Measurements from ENCODE around the gene ASB12. TPM values are rescaled to one million over a fixed set of nuclear protein-coding genes. Genes with fewer than 3 reads are reported as not detected.
A peak's percentile ranks its signal among the peaks of the same experiment; 100 is the strongest.

Gene ASB12
- total RNA-seq, 1 donor from 2014 or later = not detected

DNA sequence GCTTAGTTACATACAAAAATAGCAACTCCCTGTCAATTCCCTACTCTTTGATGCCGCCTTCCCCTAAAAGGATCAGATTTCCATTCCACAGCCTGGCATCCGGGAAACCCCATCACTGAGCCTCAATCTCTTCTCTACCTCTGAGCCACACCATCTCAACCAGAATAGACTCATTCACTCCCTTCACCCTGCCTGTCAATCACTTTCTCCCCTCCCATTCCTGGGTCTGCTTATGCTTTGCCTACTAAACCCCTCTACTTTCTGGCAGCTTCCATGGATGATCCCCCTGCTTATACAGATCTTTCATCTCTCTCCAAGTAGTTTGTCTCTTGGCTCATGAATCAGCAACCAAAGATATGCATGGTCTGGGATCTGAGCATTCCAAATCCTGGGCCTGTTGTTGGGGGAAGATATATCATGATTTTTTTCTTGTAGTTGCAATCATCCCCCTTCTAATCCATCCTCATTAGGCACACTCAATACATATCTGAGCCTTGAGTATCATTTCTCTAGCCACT lies 27.5 kb downstream of the ASB12 start:
- Histone ChIP-seq H3K4me1 (peaks cover 0 to 7% of the 10 kb centered on the region in 2 donors), H3K27ac (no peak overlapping the region), H3K36me3 (no peaks in the 10 kb centered on the region), H3K9me3 (no peaks in the 10 kb centered on the region), H3K4me3 (no peak overlapping the region), H3K27me3 (no peaks in the 10 kb centered on the region)
- TF ChIP-seq, protein P1, sequence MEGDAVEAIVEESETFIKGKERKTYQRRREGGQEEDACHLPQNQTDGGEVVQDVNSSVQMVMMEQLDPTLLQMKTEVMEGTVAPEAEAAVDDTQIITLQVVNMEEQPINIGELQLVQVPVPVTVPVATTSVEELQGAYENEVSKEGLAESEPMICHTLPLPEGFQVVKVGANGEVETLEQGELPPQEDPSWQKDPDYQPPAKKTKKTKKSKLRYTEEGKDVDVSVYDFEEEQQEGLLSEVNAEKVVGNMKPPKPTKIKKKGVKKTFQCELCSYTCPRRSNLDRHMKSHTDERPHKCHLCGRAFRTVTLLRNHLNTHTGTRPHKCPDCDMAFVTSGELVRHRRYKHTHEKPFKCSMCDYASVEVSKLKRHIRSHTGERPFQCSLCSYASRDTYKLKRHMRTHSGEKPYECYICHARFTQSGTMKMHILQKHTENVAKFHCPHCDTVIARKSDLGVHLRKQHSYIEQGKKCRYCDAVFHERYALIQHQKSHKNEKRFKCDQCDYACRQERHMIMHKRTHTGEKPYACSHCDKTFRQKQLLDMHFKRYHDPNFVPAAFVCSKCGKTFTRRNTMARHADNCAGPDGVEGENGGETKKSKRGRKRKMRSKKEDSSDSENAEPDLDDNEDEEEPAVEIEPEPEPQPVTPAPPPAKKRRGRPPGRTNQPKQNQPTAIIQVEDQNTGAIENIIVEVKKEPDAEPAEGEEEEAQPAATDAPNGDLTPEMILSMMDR (IDR thresholded peaks at IDR 0.05) = no peak
- DNase-seq (ENCODE audit: low spot score in 2 of 2) = no peak
- intact Hi-C loops (cut with DNase I) = loop anchor here (10.0 kb wide), 3 partner anchors 192 to 1332 kb away; partner anchors contain the start of genes LAS1L, MTMR8 and ZC3H12B

DNA sequence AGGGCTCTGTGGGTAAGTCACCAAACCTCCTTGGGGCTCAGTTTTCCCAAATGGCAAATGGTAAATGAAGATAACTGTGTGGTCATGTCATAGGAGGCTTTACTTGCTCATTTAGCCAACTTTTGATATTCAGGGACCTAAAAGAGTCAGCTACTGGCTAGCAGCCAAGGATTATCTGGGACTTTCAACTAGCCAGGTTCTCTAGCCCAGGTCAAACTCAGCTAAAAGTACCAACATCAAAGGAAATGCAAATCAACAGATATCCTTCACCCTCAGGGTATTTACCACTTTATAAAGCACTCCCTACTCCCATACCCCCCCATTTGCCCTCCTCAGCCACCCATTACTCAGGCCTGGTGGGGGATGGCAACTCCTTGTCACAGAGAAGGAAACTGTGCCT lies 32.4 kb downstream of the ASB12 start:
- Histone ChIP-seq H3K27ac (no peak overlapping the region), H3K27me3 (no peaks in the 10 kb centered on the region), H3K4me1 (no peaks in the 10 kb centered on the region), H3K9me3 (no peaks in the 10 kb centered on the region), H3K36me3 (no peaks in the 10 kb centered on the region), H3K4me3 (no peak overlapping the region)
- intact Hi-C loops (cut with DNase I) = no loop called here
- TF ChIP-seq, protein P1 (IDR thresholded peaks at IDR 0.05) = no peak
- DNase-seq (ENCODE audit: low spot score in 2 of 2) = no peak

DNA sequence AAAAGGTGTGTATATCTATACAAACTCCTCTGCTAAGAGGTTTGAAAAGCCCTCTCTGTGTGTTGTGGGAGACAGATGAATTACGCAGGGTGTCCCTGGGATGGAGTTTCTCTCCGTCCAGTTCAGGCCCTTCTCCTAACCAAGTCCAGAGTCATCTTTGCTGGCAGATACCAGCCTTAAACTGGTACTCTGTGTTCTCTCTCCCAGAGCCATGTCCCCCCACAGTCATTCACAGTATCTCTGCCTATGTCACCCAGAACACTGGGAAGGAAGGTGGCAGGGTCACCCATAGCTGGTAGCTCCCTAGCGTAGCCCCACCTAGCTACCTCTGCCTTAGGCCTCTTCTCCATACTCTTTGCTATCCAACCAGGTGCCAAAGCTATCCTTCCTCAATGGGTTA lies 33.8 kb downstream of the ASB12 start:
- Histone ChIP-seq H3K4me1 (no peaks in the 10 kb centered on the region), H3K27ac (no peak overlapping the region), H3K9me3 (no peaks in the 10 kb centered on the region), H3K27me3 (no peaks in the 10 kb centered on the region), H3K4me3 (no peak overlapping the region), H3K36me3 (peaks cover 0 to 8% of the 10 kb centered on the region in 2 donors)
- DNase-seq (ENCODE audit: low spot score in 2 of 2) = no peak
- intact Hi-C loops (cut with DNase I) = no loop called here
- TF ChIP-seq, protein P1 (IDR thresholded peaks at IDR 0.05) = no peak

DNA sequence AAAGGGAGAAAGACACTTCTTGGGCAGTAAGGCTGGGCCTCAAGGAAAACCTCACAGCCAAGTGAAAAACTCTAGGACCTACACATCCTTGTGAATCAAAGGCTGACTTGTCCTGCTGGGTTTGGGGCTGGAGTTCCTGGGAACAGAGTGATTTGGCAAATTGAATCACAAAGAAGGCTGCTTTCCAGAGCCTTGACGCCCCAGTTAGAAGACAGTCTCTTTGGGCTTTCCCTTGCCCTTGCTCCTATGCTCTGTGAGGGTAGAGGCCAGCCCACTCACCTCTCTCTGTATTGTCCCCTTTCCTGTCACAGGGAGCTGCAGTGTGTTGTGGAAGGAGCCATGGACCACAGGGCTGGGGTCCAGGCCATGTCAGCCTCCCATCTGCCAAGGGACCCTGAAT lies 34.5 kb downstream of the ASB12 start:
- H3K4me1 ChIP-seq = no peaks in the 10 kb centered on the region
- DNase-seq (ENCODE audit: low spot score in 2 of 2) = no peak
- H3K27ac ChIP-seq = no peak overlapping the region
- intact Hi-C loops (cut with DNase I) = no loop called here
- TF ChIP-seq, protein P1 (IDR thresholded peaks at IDR 0.05) = no peak
- H3K4me3 ChIP-seq = no peak overlapping the region
- no peaks in the 10 kb centered on the region for H3K9me3 ChIP-seq
- H3K36me3 ChIP-seq = peaks cover 0 to 14% of the 10 kb centered on the region in 2 donors
- no peaks in the 10 kb centered on the region for H3K27me3 ChIP-seq

DNA sequence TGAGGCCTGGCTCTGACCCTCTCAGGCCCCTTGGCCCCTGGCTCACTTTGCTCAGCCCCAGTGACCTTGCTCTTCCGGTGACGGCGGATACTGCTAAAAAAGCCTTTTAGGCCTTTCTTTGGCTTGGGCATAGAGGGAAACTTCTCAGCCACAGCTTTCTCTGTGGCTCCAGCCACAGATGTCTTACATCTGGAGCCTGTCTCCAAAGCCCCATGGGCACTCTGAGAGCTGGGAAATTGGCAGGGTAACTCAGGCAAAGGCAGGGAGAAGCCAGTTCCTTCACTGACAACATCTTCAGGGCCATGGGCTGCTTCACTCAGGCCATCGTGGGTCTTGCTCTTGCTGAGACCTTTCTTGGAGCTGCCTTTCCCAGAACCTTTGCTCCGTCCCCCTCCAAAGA lies 37.7 kb downstream of the ASB12 start:
- intact Hi-C loops (cut with DNase I) = no loop called here
- H3K27ac ChIP-seq = no peak overlapping the region
- H3K27me3 ChIP-seq = no peaks in the 10 kb centered on the region
- no peaks in the 10 kb centered on the region for H3K9me3 ChIP-seq
- no peak overlapping the region for H3K4me3 ChIP-seq
- DNase-seq (ENCODE audit: low spot score in 2 of 2) = peak in 1 of 2 donors; percentile 24
- H3K36me3 ChIP-seq = peaks cover 0 to 20% of the 10 kb centered on the region in 2 donors
- no peaks in the 10 kb centered on the region for H3K4me1 ChIP-seq
- TF ChIP-seq, protein P1 (IDR thresholded peaks at IDR 0.05) = no peak

DNA sequence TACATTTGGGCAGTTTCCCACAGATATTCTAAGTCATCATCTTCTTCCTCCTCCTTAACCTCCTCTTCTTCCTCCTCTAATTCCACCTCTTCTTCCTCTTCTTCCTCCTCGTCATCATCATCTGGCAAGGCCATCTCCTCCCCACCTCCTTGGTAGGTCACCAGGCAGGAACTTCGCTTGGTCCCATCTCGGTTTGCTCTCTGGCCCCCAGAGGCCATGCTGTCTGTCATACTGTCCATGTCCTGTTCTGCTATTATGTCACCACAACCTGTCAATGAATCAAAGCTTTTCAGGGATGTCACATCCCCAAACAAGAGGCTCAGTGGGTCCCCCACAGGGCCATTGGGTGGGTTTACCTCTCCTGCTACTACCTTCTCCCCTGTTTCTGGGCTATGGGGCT lies 38.4 kb downstream of the ASB12 start:
- Histone ChIP-seq H3K4me1 (no peaks in the 10 kb centered on the region), H3K36me3 (peaks cover 0 to 20% of the 10 kb centered on the region in 2 donors), H3K9me3 (no peaks in the 10 kb centered on the region), H3K4me3 (no peak overlapping the region), H3K27me3 (no peaks in the 10 kb centered on the region), H3K27ac (no peak overlapping the region)
- TF ChIP-seq, protein P1 (IDR thresholded peaks at IDR 0.05) = no peak
- DNase-seq (ENCODE audit: low spot score in 2 of 2) = peak in 1 of 2 donors; percentile 38
- intact Hi-C loops (cut with DNase I) = no loop called here
